Smooth muscle cell (in vitro differentiated cells): Measurements from ENCODE around the gene EIF3L. TPM values are rescaled to one million over a fixed set of nuclear protein-coding genes. Genes with fewer than 3 reads are reported as not detected.

Source experiments
- DNase-seq: peaks from one replicate; lab custom pipeline; 2025; ENCODE audit not compliant: unreplicated experiment; lab: John Stamatoyannopoulos, UW
- H2AFZ ChIP-seq: fragments of 200-600 bp; sonication (generic); 2 replicates; pipeline ENCODE4 v1.6.0; 2016; ENCODE audit warnings: antibody characterized with exemption, low read depth, mild to moderate bottlenecking
- H3F3A ChIP-seq: fragments of 200-600 bp; sonication (generic); 2 replicates; pipeline ENCODE4 v1.6.0; 2017; ENCODE audit warnings: antibody characterized with exemption, low read depth
- H3K27ac ChIP-seq: fragments of 200-600 bp; sonication (generic); 2 replicates; pipeline ENCODE4 v1.5.1; 2016; ENCODE audit warnings: low read depth, mild to moderate bottlenecking
- H3K27me3 ChIP-seq: fragments of 200-600 bp; sonication (generic); 2 replicates; pipeline ENCODE4 v1.6.1; 2016; ENCODE audit warnings: low read depth, mild to moderate bottlenecking
- H3K36me3 ChIP-seq: fragments of 200-600 bp; sonication (generic); 2 replicates; pipeline ENCODE4 v1.5.1; 2016; ENCODE audit warnings: low read depth
- H3K4me1 ChIP-seq: fragments of 200-600 bp; sonication (generic); 2 replicates; pipeline ENCODE4 v1.5.1; 2016; ENCODE audit warnings: low read depth
- H3K4me2 ChIP-seq: fragments of 200-600 bp; sonication (generic); 2 replicates; pipeline ENCODE4 v1.6.0; 2016; ENCODE audit warnings: mild to moderate bottlenecking
- H3K4me3 ChIP-seq: fragments of 200-600 bp; sonication (generic); 2 replicates; pipeline ENCODE4 v1.5.1; 2016; ENCODE audit warnings: mild to moderate bottlenecking
- H3K79me2 ChIP-seq: fragments of 200-600 bp; sonication (generic); 2 replicates; pipeline ENCODE4 v1.6.0; 2016; ENCODE audit warnings: low read depth, mild to moderate bottlenecking
- H3K9ac ChIP-seq: fragments of 200-600 bp; sonication (generic); 2 replicates; pipeline ENCODE4 v1.6.0; 2016; ENCODE audit warnings: low read depth
- H3K9me3 ChIP-seq: fragments of 200-600 bp; sonication (generic); replicated peaks from 2 replicates; pipeline ENCODE4 v1.5.1; 2016; ENCODE audit warnings: low read depth
- H4K20me1 ChIP-seq: fragments of 200-600 bp; sonication (generic); 2 replicates; pipeline ENCODE4 v1.6.0; 2016; ENCODE audit warnings: low read depth
- CTCF ChIP-seq: fragments of 200-600 bp; sonication (generic); IDR thresholded peaks from 2 replicates; pipeline ENCODE4 v1.5.1; 2017; ENCODE audit warnings: borderline replicate concordance, mild to moderate bottlenecking, antibody characterized with exemption; ENCODE audit not compliant: insufficient read depth, poor library complexity, severe bottlenecking
- WGBS: methylation state at CpG from one replicate; pipeline ENCODE4 v1.1.7; 2016; ENCODE audit warnings: low lambda C conversion rate; 5-methylcytosine and 5-hydroxymethylcytosine counted together
- polyA plus RNA-seq: library from polyadenylated mRNA; unstranded; fragments of >200 nt; fragmentation: Nextera tagmentation; extraction: Ambion mirVana; gene quantifications from 2 replicates; pipeline ENCODE4 v1.2.1, GENCODE V29; 2016
- total RNA-seq: library from RNA; depleted of rRNA; stranded (reverse); fragments of >200 nt; gene quantifications from 2 replicates; pipeline ENCODE4 v1.2.3, GENCODE V29; 2014

EIF3L gene
- total and polyA plus RNA-seq, 2 experiments from 2014 or later, result 182 to 274 TPM

- Histone ChIP-seq H4K20me1 (no peaks in the 10 kb centered on the region), H3K9ac (no peak overlapping the region), H3K36me3 (no peaks in the 10 kb centered on the region), H3K4me3 (no peak overlapping the region), H3K27me3 (peaks cover 5% of the 10 kb centered on the region), H3K4me1 (no peaks in the 10 kb centered on the region), H3F3A (no peaks in the 10 kb centered on the region), H2AFZ (no peak overlapping the region), H3K9me3 (no peaks in the 10 kb centered on the region), H3K79me2 (no peaks in the 10 kb centered on the region), H3K27ac (no peak overlapping the region), H3K4me2 (no peak overlapping the region)
- TF ChIP-seq CTCF, result no peak
- WGBS, result 85% methylated on average over 12 of the region's 14 CpGs
- DNase-seq, result no peak
Measured at GRCh38 chr22:37830093-37830842, 19.0 kb upstream of the EIF3L start.

GRCh38 chr22:37831472-37831871 is 17.7 kb upstream of the EIF3L start:
- no peak for DNase-seq
- Histone ChIP-seq H3K4me2 (no peak overlapping the region), H3K4me3 (no peak overlapping the region), H3K36me3 (no peaks in the 10 kb centered on the region), H3K4me1 (no peaks in the 10 kb centered on the region), H3K9me3 (no peaks in the 10 kb centered on the region), H3F3A (no peaks in the 10 kb centered on the region), H3K27ac (no peak overlapping the region), H3K27me3 (no peaks in the 10 kb centered on the region), H3K79me2 (no peaks in the 10 kb centered on the region), H2AFZ (no peak overlapping the region), H4K20me1 (no peaks in the 10 kb centered on the region), H3K9ac (no peak overlapping the region)
- TF ChIP-seq CTCF, result no peak
- WGBS, result 99% methylated on average over 9 of the region's 11 CpGs

GRCh38 chr22:37832022-37832857 is 17.0 kb upstream of the EIF3L start:
- Histone ChIP-seq H3K4me1 (no peaks in the 10 kb centered on the region), H3K36me3 (no peaks in the 10 kb centered on the region), H3K4me3 (no peak overlapping the region), H3K9ac (no peak overlapping the region), H3K27me3 (no peaks in the 10 kb centered on the region), H3F3A (no peaks in the 10 kb centered on the region), H4K20me1 (no peaks in the 10 kb centered on the region), H2AFZ (no peak overlapping the region), H3K79me2 (no peaks in the 10 kb centered on the region), H3K4me2 (no peak overlapping the region), H3K9me3 (no peaks in the 10 kb centered on the region), H3K27ac (no peak overlapping the region)
- DNase-seq, result no peak
- no peak for TF ChIP-seq CTCF
- WGBS, result 97% methylated on average over 16 of the region's 16 CpGs
